Renal cortical epithelial cell (primary cell): ENCODE data around the gene MIB2. TPM values are rescaled to one million over a fixed set of nuclear protein-coding genes. Genes with fewer than 3 reads are reported as not detected.

Experiments
- total RNA-seq: library from RNA; depleted of rRNA; stranded (reverse); fragments of >200 nt; gene quantifications from 2 replicates; pipeline ENCODE4 v1.2.3, GENCODE V29; 2014

The MIB2 gene
- total RNA-seq, 1 donor from 2014 or later, result 68.2 TPM

Other genes starting within 250 kb of the MIB2 start
- gene AURKAIP1, start 240.3 kb upstream of the MIB2 start, total RNA-seq, result 75.6 and 155 TPM in 2 replicates
- gene CCNL2, start 216.2 kb upstream of the MIB2 start, total RNA-seq, result 71.0 and 155 TPM in 2 replicates
- gene MRPL20, start 208.2 kb upstream of the MIB2 start, total RNA-seq, result 72.1 and 79.5 TPM in 2 replicates
- 0.10 and 0.17 TPM in 2 replicates for gene ANKRD65, start 194.2 kb upstream of the MIB2 start, total RNA-seq
- 14.4 and 19.1 TPM in 2 replicates for gene VWA1, start 179.8 kb upstream of the MIB2 start, total RNA-seq
- gene ATAD3C, start 165.8 kb upstream of the MIB2 start, total RNA-seq, result under 0.01 and 5.2 TPM in 2 replicates
- 12.2 and 18.6 TPM in 2 replicates for gene ATAD3B, start 143.7 kb upstream of the MIB2 start, total RNA-seq
- gene ATAD3A, start 103.3 kb upstream of the MIB2 start, total RNA-seq, result 27.0 and 42.0 TPM in 2 replicates
- gene TMEM240, start 74.9 kb upstream of the MIB2 start, total RNA-seq, result 0.35 and 1.1 TPM in 2 replicates
- 78.7 and 87.2 TPM in 2 replicates for gene SSU72, start 40.6 kb upstream of the MIB2 start, total RNA-seq
- 0.52 and 2.4 TPM in 2 replicates for gene FNDC10, start 15.4 kb upstream of the MIB2 start, total RNA-seq
- 4.0 and 14.9 TPM in 2 replicates for gene MMP23B, start 16.7 kb downstream of the MIB2 start, total RNA-seq
- 6.9 and 15.5 TPM in 2 replicates for gene CDK11B, start 43.5 kb downstream of the MIB2 start, total RNA-seq
- 10.8 and 64.3 TPM in 2 replicates for gene SLC35E2B, start 77.3 kb downstream of the MIB2 start, total RNA-seq
- gene CDK11A, start 108.9 kb downstream of the MIB2 start, total RNA-seq, result 3.6 and 15.1 TPM in 2 replicates
- gene NADK, start 163.0 kb downstream of the MIB2 start, total RNA-seq, result 34.9 and 48.4 TPM in 2 replicates